Kidney glomerular epithelial cell (primary cell): ENCODE results near the gene RRP1B.
"Not testable (repeated sequence)": the region's sequence is repeated elsewhere in the genome, so short reads cannot be mapped to it uniquely, and the experiment has no call there.

ENCODE experiments used
- DNase-seq: peaks from one replicate; lab custom pipeline; 2025; lab: John Stamatoyannopoulos, UW

The RRP1B gene

GRCh38 chr21:43667191-43667904 is 8.0 kb downstream of the RRP1B start:
- no peak for DNase-seq

- DNase-seq, result no peak
Measured at GRCh38 chr21:43669828-43670605, 10.7 kb downstream of the RRP1B start.

DNA sequence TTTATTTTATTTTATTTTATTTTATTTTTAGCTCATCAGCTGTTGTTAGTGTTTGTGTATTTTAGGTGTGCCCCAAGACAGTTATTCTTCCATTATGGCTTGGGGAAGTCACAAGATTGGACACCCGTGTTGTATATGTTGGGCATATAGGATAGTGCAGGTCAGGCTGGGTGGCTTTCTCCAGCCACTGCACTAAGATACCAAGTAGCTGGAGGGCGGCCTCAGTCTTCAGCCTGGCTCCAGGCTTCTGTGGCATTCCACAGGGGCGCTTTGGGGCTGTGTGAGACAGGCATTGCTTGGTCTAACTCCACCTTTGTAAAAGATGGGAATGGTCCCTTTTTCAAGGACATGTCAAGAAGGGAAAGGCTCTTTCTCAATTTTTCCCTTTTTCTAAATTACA is 16.5 kb downstream of the RRP1B start:
- no peak for DNase-seq

DNA sequence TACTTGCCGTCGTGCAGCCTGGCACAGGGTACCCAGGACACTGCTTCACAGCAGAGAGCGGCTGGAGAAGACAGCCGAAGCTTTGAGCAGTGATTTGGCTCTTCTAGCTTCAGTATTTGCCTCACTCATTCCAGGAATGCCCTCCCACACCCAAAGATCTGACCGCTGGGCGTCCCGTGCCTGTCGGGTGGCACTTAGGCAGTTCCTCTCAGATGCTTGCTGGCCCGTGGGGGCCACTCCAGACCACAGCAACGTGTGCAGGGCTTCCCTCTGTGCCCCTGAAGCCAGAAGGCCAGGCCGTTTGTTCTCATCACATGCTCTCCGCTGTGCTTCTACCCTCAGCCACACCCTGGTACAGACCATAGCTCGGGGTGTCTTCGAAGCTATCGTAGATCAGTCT is 17.0 kb downstream of the RRP1B start:
- DNase-seq, result no peak

DNA sequence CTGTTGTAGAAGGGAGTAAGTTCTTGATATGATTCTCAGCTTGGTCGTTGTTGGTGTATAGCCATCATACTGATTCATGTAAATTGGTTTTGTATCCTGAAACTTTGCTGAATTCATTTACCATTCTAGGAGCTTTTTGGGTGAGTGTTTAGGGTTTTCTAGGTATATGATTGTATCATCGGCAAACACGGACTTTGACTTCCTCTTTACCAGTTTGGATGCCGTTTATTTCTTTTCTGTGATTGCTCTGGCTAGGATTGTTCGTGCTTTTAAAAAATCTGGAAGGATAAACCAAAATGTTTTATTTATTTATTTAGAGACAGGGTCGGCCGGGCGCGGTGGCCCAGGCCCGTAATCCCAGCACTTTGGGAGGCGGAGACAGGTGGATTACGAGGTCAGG is 20.6 kb downstream of the RRP1B start:
- no peak for DNase-seq

DNA sequence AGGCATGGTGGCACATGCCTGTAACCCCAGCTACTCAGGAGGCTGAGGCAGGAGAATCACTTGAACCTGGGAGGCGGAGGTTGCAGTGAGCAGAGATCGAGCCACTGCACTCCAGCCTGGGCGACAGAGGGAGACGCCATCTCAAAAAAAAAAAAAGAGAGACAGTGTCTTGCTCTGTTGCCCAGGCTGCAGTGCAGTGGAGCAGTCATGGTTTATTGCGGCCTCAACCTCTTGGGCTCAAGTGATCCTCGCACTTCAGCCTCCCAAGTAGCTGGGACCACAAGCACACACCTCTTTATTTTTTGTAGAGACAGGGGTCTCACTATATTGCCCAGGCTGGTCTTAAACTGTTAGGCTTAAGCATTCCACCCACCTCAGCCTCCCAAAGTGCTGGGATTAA is 21.1 kb downstream of the RRP1B start:
- not testable (repeated sequence) for DNase-seq

DNA sequence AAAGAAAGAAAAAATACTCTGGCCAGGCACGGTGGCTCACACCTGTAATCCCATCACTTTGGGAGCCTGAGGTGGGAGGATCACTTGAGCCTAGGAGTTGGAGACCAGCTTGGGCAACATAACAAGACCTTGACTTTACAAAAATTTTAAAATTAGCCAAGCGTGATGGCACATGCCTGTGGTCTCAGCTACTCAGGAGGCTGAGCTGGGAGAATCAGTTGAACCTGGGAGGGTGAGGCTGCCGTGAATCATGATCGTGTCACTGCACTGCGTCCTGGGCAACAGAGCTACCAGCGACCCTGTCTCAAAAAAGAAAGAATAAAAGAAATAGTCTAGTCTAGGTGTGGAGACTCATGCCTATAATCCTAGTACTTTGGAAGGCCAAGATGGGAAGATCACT is 22.3 kb downstream of the RRP1B start:
- DNase-seq, result no peak

GRCh38 chr21:43684424-43684823 is 25.1 kb downstream of the RRP1B start:
- no peak for DNase-seq

GRCh38 chr21:43686811-43687565 is 27.6 kb downstream of the RRP1B start:
- DNase-seq, result no peak

DNA sequence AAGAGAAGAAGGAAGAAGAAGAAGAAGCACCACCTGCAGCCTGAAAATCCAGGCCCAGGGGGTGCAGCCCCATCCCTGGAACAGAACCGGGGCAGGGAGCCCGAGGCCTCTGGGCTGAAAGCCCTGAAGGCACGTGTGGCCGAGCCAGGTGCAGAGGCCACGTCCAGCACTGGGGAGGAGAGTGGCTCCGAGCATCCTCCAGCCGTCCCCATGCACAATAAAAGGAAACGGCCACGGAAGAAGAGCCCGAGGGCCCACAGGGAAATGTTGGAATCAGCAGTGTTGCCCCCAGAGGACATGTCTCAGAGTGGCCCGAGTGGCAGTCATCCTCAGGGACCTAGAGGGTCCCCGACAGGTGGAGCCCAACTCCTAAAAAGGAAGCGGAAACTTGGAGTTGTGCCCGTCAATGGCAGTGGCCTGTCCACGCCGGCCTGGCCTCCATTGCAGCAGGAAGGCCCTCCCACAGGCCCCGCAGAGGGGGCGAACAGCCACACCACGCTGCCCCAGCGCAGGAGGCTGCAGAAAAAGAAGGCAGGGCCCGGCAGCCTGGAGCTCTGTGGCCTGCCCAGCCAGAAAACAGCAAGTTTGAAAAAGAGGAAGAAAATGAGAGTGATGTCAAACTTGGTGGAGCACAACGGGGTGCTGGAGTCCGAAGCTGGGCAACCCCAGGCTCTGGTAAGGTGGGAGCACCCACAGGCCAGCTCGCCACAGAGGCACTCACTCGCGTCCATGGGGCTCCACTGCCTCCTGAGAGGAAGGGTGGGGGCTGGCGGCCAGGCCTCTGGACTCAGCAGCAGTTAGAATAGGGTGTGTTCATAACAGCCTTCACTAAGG is 28.4 kb downstream of the RRP1B start:
- DNase-seq, result no peak

GRCh38 chr21:43688906-43689305 is 29.5 kb downstream of the RRP1B start:
- DNase-seq, result no peak

GRCh38 chr21:43689556-43690337 is 30.4 kb downstream of the RRP1B start:
- no peak for DNase-seq

- DNase-seq, result no peak
Measured at GRCh38 chr21:43690346-43690745, 31.0 kb downstream of the RRP1B start.

- DNase-seq, result no peak
Measured at GRCh38 chr21:43691086-43691795, 31.9 kb downstream of the RRP1B start.

DNA sequence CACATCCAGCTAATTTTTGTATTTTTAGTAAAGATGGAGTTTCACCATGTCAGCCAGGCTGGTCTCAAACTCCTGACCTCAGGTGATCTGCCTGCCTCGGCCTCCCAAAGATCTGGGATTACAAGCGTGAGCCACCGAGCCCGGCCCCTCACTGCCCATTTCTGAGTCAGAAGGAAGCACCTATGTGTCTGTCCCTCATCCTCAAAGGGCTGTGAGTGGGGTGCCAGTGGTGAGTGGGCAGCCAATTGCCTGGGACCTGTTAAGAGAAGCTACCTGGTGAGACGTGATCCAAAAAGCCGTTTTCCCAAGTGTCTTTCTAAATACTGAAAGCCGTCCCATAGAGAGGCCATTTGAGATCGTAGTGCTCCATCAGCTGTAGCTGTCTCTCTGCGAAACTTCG is 32.4 kb downstream of the RRP1B start:
- no peak for DNase-seq

- no peak for DNase-seq
Measured at GRCh38 chr21:43692949-43693348, 33.6 kb downstream of the RRP1B start.

- DNase-seq, result no peak
Measured at GRCh38 chr21:43693981-43694380, 34.6 kb downstream of the RRP1B start.

- DNase-seq, result no peak
Measured at GRCh38 chr21:43694437-43695079, 35.2 kb downstream of the RRP1B start.

DNA sequence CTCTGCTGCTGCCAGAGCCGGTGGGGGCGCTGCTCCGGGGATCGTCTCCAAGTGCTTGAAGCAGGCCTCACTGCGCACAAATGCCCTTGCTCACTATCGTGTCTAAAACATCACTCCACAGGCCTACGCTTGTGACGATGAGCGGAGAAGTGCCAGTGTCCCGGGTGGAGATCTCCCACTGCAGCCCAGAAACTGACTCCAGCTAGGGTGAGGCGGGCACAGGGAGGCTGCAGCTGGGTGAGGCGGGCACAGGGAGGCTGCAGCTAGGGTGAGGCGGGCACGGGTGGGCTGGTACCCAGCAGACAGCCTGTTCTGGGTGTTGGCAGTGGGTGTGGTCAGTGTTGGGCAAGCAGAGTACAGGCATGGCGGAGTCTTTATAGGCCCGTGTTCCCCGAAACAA is 36.9 kb downstream of the RRP1B start:
- no peak for DNase-seq
